Activated B cell treated with CpG ODN at 0.5 μM for 24 hours (primary cell): ENCODE results near the gene TSPAN9. TPM values are rescaled to one million over a fixed set of nuclear protein-coding genes. Genes with fewer than 3 reads are reported as not detected.

Source experiments
- ATAC-seq: fragments of 200-7000 bp; cut with Tn5 transposase; one replicate; pipeline ENCODE4 v1.10.0; 2021; ENCODE audit warnings: low read depth, mild to moderate bottlenecking, moderate library complexity
- CTCF ChIA-PET: fragments of 350-600 bp; sonication (Branson Sonifier 250); formaldehyde crosslinking; loops from one replicate; lab custom pipeline; 2021; ENCODE audit warnings: antibody characterized with exemption; lab: Charles Lee
- POLR2A ChIA-PET: fragments of 350-600 bp; sonication (Branson Sonifier 250); formaldehyde crosslinking; loops from one replicate; lab custom pipeline; 2021; ENCODE audit warnings: antibody characterized with exemption; lab: Charles Lee
- DNase-seq: peaks from one replicate; pipeline ENCODE4 v3.0.0; 2022
- H3K27ac Mint-ChIP-seq: one replicate; pipeline ENCODE4 v1.8.0; 2020; ENCODE audit warnings: mixed read lengths
- H3K27me3 Mint-ChIP-seq: one replicate; pipeline ENCODE4 v1.8.0; 2021; ENCODE audit warnings: mixed read lengths
- H3K36me3 Mint-ChIP-seq: one replicate; pipeline ENCODE4 v1.8.0; 2021; ENCODE audit warnings: low read depth, mixed read lengths
- H3K4me1 Mint-ChIP-seq: one replicate; pipeline ENCODE4 v1.8.0; 2021; ENCODE audit warnings: mixed read lengths
- H3K4me3 Mint-ChIP-seq: one replicate; pipeline ENCODE4 v1.8.0; 2020; ENCODE audit warnings: mild to moderate bottlenecking, mixed read lengths
- H3K9me3 Mint-ChIP-seq: one replicate; pipeline ENCODE4 v1.8.0; 2020; ENCODE audit warnings: mixed read lengths
- intact Hi-C: fragments of 100-400 bp; cut with micrococcal nuclease; formaldehyde crosslinking; loops from one replicate; pipeline ENCODE4 v1.15.1; 2024
- total RNA-seq: library from RNA; stranded (reverse); gene quantifications from 2 replicates; pipeline ENCODE4 v1.2.3, GENCODE V29; 2022
- TF ChIP-seq, protein P1 (sequence below): fragments of 200-600 bp; IDR thresholded peaks from one replicate; pipeline ENCODE4 v1.8.0; 2022; ENCODE audit warnings: antibody characterized with exemption, mild to moderate bottlenecking

Gene TSPAN9
- total RNA-seq, 1 donor from 2014 or later = 0.20 TPM

DNA sequence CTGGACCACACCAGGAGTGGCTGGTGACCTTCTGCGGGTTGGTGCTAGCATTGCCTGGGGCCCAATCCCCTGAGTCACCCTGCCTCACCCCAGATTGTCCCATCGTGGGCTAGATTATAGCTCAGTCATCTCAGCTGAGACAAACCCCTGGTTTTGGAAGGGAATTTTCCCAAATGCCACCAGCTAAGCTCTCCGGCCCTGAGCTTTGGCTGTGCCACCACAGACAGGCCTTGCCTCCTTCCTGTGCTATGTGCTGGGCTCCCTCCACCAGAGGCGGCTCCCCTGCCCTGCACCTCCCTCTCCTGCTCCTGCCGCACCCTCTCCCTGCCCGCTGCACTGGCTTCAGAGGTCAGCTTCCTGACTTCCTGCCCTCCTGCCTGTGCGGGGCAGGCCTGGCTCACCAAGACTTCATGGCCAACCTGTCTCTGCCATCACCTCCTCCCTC lies 196.3 kb downstream of the TSPAN9 start:
- intact Hi-C loops = no loop called here

DNA sequence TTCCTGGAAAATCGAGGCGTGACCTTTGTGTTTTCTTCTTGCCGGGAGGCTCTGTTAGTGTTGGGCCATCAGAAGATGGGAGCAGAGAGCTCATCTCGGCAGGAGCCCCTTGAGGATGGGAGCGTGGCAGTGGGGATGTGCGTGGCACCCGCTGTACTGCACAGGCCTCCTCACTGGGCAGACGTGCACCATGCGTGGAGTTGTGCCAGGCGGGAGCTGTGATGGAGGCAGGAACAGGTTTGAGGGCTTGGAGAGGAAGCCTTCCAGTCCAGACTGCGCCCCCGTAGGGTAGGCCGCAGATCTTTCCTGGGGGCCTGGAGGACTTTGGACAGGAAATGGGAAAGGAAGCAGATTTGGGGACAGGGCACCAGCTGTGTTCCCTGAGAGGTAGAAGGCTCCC lies 197.5 kb downstream of the TSPAN9 start:
- DNase-seq = no peak
- Mint-ChIP-seq H3K36me3 (no peaks in the 10 kb centered on the region), H3K4me3 (no peak overlapping the region), H3K27ac (no peak overlapping the region), H3K27me3 (peaks cover 31% of the 10 kb centered on the region), H3K4me1 (peaks cover 2% of the 10 kb centered on the region), H3K9me3 (no peaks in the 10 kb centered on the region)
- CTCF ChIA-PET = interaction anchor here (0.7 to 5.0 kb wide), 9 partner anchors 13 to 529 kb away, joined by 3 to 82 read pairs (median 6); no protein-coding TSS in a partner anchor
- TF ChIP-seq, protein P1, sequence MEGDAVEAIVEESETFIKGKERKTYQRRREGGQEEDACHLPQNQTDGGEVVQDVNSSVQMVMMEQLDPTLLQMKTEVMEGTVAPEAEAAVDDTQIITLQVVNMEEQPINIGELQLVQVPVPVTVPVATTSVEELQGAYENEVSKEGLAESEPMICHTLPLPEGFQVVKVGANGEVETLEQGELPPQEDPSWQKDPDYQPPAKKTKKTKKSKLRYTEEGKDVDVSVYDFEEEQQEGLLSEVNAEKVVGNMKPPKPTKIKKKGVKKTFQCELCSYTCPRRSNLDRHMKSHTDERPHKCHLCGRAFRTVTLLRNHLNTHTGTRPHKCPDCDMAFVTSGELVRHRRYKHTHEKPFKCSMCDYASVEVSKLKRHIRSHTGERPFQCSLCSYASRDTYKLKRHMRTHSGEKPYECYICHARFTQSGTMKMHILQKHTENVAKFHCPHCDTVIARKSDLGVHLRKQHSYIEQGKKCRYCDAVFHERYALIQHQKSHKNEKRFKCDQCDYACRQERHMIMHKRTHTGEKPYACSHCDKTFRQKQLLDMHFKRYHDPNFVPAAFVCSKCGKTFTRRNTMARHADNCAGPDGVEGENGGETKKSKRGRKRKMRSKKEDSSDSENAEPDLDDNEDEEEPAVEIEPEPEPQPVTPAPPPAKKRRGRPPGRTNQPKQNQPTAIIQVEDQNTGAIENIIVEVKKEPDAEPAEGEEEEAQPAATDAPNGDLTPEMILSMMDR = no peak
- POLR2A ChIA-PET = no interaction called here
- ATAC-seq = no peak
- intact Hi-C loops = loop anchor here (1.0 to 5.0 kb wide), 3 partner anchors 72 to 201 kb away; no protein-coding TSS in a partner anchor

More for the DNA sequence above, 196.3 kb downstream of the TSPAN9 start:
- TF ChIP-seq, protein P1 = no peak
- DNase-seq = no peak
- Mint-ChIP-seq H3K4me1 (peaks cover 2% of the 10 kb centered on the region), H3K27me3 (peaks cover 33% of the 10 kb centered on the region), H3K9me3 (no peaks in the 10 kb centered on the region), H3K27ac (no peak overlapping the region), H3K36me3 (no peaks in the 10 kb centered on the region), H3K4me3 (no peak overlapping the region)
- ATAC-seq = no peak
- ChIA-PET POLR2A (no interaction called here), CTCF (interaction anchor here (0.6 to 5.0 kb wide), 3 partner anchors 27 to 200 kb away, joined by 3 to 82 read pairs (median 23); no protein-coding TSS in a partner anchor)

DNA sequence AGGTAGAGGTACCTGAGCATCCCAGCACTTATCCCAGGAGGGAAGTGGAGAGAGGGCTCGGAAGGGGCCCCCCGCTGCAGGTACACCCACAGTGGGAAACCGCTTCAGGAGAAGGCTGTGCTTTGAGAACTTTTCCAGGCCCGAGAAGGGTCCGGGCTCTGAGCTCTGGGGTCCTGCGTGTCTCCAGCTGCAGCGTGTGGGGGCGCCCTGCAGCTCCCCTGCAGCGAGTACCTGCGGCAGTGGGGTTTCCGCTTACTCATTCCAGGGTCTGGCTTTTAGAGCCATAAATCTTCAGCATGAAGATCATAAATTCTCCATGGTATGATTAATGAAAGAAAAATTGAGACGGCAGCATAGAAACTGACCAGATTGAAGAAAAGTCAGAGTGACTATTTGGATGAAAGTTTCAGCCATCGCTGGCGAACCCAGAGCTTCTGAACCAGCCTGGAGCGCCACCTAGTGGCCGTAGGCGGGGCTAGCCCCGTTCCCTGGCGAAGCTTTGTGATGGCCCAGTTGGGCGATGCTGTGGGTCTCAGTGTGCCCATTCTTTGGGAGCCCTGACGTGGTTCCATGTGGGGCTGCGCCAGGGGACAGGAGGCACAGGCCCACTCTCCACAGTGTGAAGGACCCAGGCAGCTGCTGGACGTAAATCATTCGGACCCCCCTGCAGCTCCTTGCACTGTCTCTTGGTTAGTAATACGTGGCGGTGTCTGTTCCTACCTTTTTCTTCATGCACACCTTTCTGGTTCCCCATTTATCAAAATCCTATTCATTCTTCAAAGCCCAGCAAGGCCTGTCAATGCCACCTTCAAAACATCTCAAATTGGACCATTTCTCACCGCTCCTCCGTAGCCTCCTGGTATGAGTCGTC lies 198.2 kb downstream of the TSPAN9 start:
- intact Hi-C loops = loop anchor here (1.0 to 5.0 kb wide), 3 partner anchors 73 to 202 kb away; no protein-coding TSS in a partner anchor
- H3K4me1 Mint-ChIP-seq = peaks cover 2% of the 10 kb centered on the region
- TF ChIP-seq, protein P1 = peak; percentile 77
- ChIA-PET CTCF (interaction anchor here (0.6 to 5.0 kb wide), 14 partner anchors 9 to 528 kb away, joined by 3 to 82 read pairs (median 4); no protein-coding TSS in a partner anchor), POLR2A (interaction anchor here (0.5 kb wide), 1 partner anchor 354 kb away, joined by 3 read pairs; no protein-coding TSS in a partner anchor)
- DNase-seq = peak; percentile 66
- H3K9me3 Mint-ChIP-seq = no peaks in the 10 kb centered on the region
- ATAC-seq = peak; percentile 57
- H3K4me3 Mint-ChIP-seq = no peak overlapping the region
- H3K27ac Mint-ChIP-seq = no peak overlapping the region
- H3K36me3 Mint-ChIP-seq = no peaks in the 10 kb centered on the region
- peaks cover 30% of the 10 kb centered on the region for H3K27me3 Mint-ChIP-seq

DNA sequence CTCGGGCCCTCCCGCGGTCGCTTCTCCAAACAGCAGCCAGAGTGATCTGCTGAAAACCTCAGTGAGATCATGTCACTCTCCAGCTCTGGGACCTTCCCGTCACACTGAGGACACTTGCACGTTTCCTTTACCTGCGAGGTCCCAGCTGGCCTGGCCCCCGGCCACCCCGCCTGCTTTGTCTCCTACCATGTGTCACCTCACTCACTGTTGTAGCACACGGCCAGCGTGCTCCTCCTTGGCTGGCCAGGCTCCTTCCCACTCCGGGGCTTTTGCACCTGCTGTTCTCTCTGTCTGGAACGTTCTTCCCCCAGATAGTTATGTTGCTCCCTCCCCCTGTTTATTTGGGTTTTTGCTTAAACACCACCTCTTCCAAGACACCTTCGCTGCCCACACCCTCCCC lies 199.0 kb downstream of the TSPAN9 start:
- no peak overlapping the region for H3K4me3 Mint-ChIP-seq
- H3K4me1 Mint-ChIP-seq = peaks cover 2% of the 10 kb centered on the region
- no peaks in the 10 kb centered on the region for H3K36me3 Mint-ChIP-seq
- no peaks in the 10 kb centered on the region for H3K9me3 Mint-ChIP-seq
- DNase-seq = no peak
- H3K27ac Mint-ChIP-seq = no peak overlapping the region
- TF ChIP-seq, protein P1 = no peak
- H3K27me3 Mint-ChIP-seq = peaks cover 30% of the 10 kb centered on the region
- CTCF ChIA-PET = interaction anchor here (0.7 to 5.0 kb wide), 6 partner anchors 12 to 242 kb away, joined by 3 to 82 read pairs (median 6); no protein-coding TSS in a partner anchor
- intact Hi-C loops = loop anchor here (5.0 kb wide), 1 partner anchor 74 kb away; no protein-coding TSS in a partner anchor
- ATAC-seq = no peak
- POLR2A ChIA-PET = no interaction called here
